HCT116 (cell line): ENCODE measurements around the gene CUX1.

Source experiments
- CEBPB ChIP-seq: IDR thresholded peaks from 2 replicates; pipeline ENCODE4 v1.6.1; 2012; ENCODE audit warnings: low read depth
- EZH2 ChIP-seq: fragments of 200-600 bp; sonication (generic); IDR thresholded peaks from 2 replicates; pipeline ENCODE4 v1.6.1; 2017; ENCODE audit warnings: antibody characterized with exemption, mixed run types
- POLR2A ChIP-seq: IDR thresholded peaks from 2 replicates; pipeline ENCODE4 v1.7.0; 2011; ENCODE audit warnings: borderline replicate concordance; ENCODE audit not compliant: insufficient read depth, insufficient read length; ENCODE audit errors: extremely low read depth
- SP1 ChIP-seq: IDR thresholded peaks from 2 replicates; pipeline ENCODE4 v1.6.1; 2012; ENCODE audit warnings: low read depth
- TCF7L2 ChIP-seq: IDR thresholded peaks from 2 replicates; pipeline ENCODE4 v1.7.0; 2011; ENCODE audit warnings: borderline replicate concordance, inconsistent platforms; ENCODE audit not compliant: insufficient read depth, insufficient read length; ENCODE audit errors: extremely low read depth
- TF ChIP-seq, protein P1 (sequence below), 3 experiments: fragments of 200-600 bp in 1 of 3; sonication (generic) in 1 of 3; IDR thresholded peaks in 2 of 3; conservative IDR thresholded peaks in 1 of 3; 2 replicates each; pipeline ENCODE4 v1.5.1; 2012 to 2017; ENCODE audit warnings: low read depth in 2 of 3, low read length in 2 of 3, antibody characterized with exemption in 1 of 3, borderline replicate concordance in 1 of 3, control low read depth in 1 of 3, mild to moderate bottlenecking in 1 of 3, mixed read lengths in 1 of 3, mixed run types in 1 of 3, moderate library complexity in 1 of 3; ENCODE audit not compliant: insufficient read depth in 1 of 3
- TF ChIP-seq, protein P2 (sequence below): IDR thresholded peaks from 2 replicates; pipeline ENCODE4 v1.6.1; 2012

- TF ChIP-seq, protein P1, sequence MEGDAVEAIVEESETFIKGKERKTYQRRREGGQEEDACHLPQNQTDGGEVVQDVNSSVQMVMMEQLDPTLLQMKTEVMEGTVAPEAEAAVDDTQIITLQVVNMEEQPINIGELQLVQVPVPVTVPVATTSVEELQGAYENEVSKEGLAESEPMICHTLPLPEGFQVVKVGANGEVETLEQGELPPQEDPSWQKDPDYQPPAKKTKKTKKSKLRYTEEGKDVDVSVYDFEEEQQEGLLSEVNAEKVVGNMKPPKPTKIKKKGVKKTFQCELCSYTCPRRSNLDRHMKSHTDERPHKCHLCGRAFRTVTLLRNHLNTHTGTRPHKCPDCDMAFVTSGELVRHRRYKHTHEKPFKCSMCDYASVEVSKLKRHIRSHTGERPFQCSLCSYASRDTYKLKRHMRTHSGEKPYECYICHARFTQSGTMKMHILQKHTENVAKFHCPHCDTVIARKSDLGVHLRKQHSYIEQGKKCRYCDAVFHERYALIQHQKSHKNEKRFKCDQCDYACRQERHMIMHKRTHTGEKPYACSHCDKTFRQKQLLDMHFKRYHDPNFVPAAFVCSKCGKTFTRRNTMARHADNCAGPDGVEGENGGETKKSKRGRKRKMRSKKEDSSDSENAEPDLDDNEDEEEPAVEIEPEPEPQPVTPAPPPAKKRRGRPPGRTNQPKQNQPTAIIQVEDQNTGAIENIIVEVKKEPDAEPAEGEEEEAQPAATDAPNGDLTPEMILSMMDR (IDR thresholded peaks at IDR 0.05 in 2 of 3, conservative IDR thresholded peaks at IDR 0.05 in 1 of 3; ENCODE audit: borderline replicate concordance in 1 of 3, insufficient read depth in 1 of 3, low read depth in 2 of 3, low read length in 2 of 3): no peak
- no peak for TF ChIP-seq TCF7L2
- TF ChIP-seq CEBPB: no peak
- TF ChIP-seq SP1: no peak
- TF ChIP-seq, protein P2, sequence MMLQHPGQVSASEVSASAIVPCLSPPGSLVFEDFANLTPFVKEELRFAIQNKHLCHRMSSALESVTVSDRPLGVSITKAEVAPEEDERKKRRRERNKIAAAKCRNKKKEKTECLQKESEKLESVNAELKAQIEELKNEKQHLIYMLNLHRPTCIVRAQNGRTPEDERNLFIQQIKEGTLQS: no peak
- TF ChIP-seq EZH2: no peak
- TF ChIP-seq POLR2A: no peak
Observed at GRCh38 chr7:102192790-102193189, 375.4 kb downstream of the CUX1 start.
